K562 (cell line): ENCODE results near the gene ZNF267. TPM values are rescaled to one million over a fixed set of nuclear protein-coding genes. Genes with fewer than 3 reads are reported as not detected.

Experiments
- ATAC-seq: fragments of 200-7000 bp; cut with Tn5 transposase; 3 replicates; pipeline ENCODE4 v1.9.1; 2020; ENCODE audit warnings: moderate library complexity
- BruUV-seq: library from RNA; stranded (reverse); fragments of 400-500 nt; replicated peaks from 2 replicates; lab custom pipeline; 2021; lab: Mats Ljungman, UMichigan
- CTCF ChIA-PET: fragments of 300-600 bp; formaldehyde crosslinking; extraction: SDS; loops from one replicate; lab custom pipeline; 2021; ENCODE audit warnings: low intra/inter-chr PET ratio; lab: Yijun Ruan, JAX
- POLR2A ChIA-PET: fragments of 300-600, 350-650 bp; sonication (Branson Sonifier 250); formaldehyde crosslinking; extraction: SDS; loops from one replicate; lab custom pipeline; 2021; ENCODE audit warnings: antibody characterized with exemption, inconsistent platforms; lab: Yijun Ruan, JAX
- DNase-seq, 4 experiments: peaks; one replicate each; pipeline versions ENCODE4 v3.0.0 to v3.0.0-alpha.2; 2011 to 2018; ENCODE audit warnings: low spot score in 3 of 4, mixed read lengths in 3 of 4; ENCODE audit errors: extremely low read depth in 1 of 4
- FAIRE-seq: peaks from 2 replicates; lab custom pipeline; 2011; peaks lifted over from hg19 to GRCh38; lab: Jason Lieb, UNC
- H2AFZ ChIP-seq: 2 replicates; pipeline ENCODE4 v1.6.0; 2011; ENCODE audit warnings: low read depth, low read length, control low read depth, inconsistent platforms
- H3K27ac ChIP-seq: fragments of 200-600 bp; 3 replicates; pipeline ENCODE4 v1.8.0; 2011; ENCODE audit warnings: low read depth, mild to moderate bottlenecking, control low read depth, inconsistent platforms, low read length, moderate library complexity, mixed read lengths; ENCODE audit errors: extremely low read depth
- H3K27me3 ChIP-seq, 2 experiments: fragments of 300-600 bp in 1 of 2; 2 replicates in 1 of 2; 3 replicates in 1 of 2; pipeline versions ENCODE4 v1.6.0 to v1.8.0; 2011; ENCODE audit warnings: inconsistent platforms in 2 of 2, low read length in 2 of 2, mild to moderate bottlenecking in 1 of 2, mixed read lengths in 1 of 2, moderate library complexity in 1 of 2; ENCODE audit not compliant: control insufficient read depth in 2 of 2, insufficient read depth in 2 of 2
- H3K36me3 ChIP-seq: fragments of 300-600 bp; 3 replicates; pipeline ENCODE4 v1.8.0; 2011; ENCODE audit warnings: mild to moderate bottlenecking, low read length, inconsistent platforms; ENCODE audit not compliant: control insufficient read depth, insufficient read depth
- H3K4me1 ChIP-seq, 2 experiments: fragments of 200-600 bp in 1 of 2; replicated peaks in 1 of 2; 2 replicates in 1 of 2; 3 replicates in 1 of 2; pipeline versions ENCODE4 v1.5.1 to v1.8.0; 2011; ENCODE audit warnings: inconsistent platforms in 2 of 2, low read length in 2 of 2, mild to moderate bottlenecking in 1 of 2, mixed read lengths in 1 of 2, moderate library complexity in 1 of 2; ENCODE audit not compliant: control insufficient read depth in 2 of 2, insufficient read depth in 2 of 2
- H3K4me2 ChIP-seq: 2 replicates; pipeline ENCODE4 v1.6.1; 2011; ENCODE audit warnings: low read length, control low read depth, inconsistent platforms, mixed read lengths; ENCODE audit not compliant: insufficient read depth
- H3K4me3 ChIP-seq: fragments of 200-600 bp; sonication (generic), shearing (Covaris generic); 2 replicates; pipeline ENCODE4 v1.5.1; 2016; ENCODE audit warnings: control low read depth, inconsistent platforms
- H3K79me2 ChIP-seq: fragments of 200-600 bp; 3 replicates; pipeline ENCODE4 v1.8.0; 2011; ENCODE audit warnings: low read length, inconsistent platforms; ENCODE audit not compliant: control insufficient read depth, insufficient read depth
- H3K9ac ChIP-seq, 2 experiments: 2 replicates each; pipeline versions ENCODE4 v1.6.0 to v1.6.1; 2011; ENCODE audit warnings: low read depth in 2 of 2, low read length in 2 of 2, control low read depth in 1 of 2, inconsistent platforms in 1 of 2, mild to moderate bottlenecking in 1 of 2, mixed read lengths in 1 of 2; ENCODE audit not compliant: insufficient read depth in 1 of 2
- H3K9me1 ChIP-seq: one replicate; pipeline ENCODE4 v1.6.0; 2011; ENCODE audit warnings: inconsistent platforms, mild to moderate bottlenecking, low read length, moderate library complexity; ENCODE audit not compliant: control insufficient read depth, insufficient read depth
- H3K9me3 ChIP-seq: replicated peaks from 2 replicates; pipeline ENCODE4 v1.5.1; 2011; ENCODE audit warnings: low read depth, low read length, inconsistent platforms; ENCODE audit not compliant: control insufficient read depth, insufficient read depth
- H4K20me1 ChIP-seq: replicated peaks from 2 replicates; pipeline ENCODE4 v1.6.1; 2011; ENCODE audit warnings: low read length, inconsistent platforms, mixed read lengths; ENCODE audit not compliant: control insufficient read depth, insufficient read depth
- C11orf30 ChIP-seq: fragments of 450-650 bp; IDR thresholded peaks from 2 replicates; pipeline ENCODE4 v1.6.1; 2016; ENCODE audit warnings: low read depth, mild to moderate bottlenecking
- ELF1 ChIP-seq: fragments of 200-800 bp; sonication (Bioruptor generic); IDR thresholded peaks from 2 replicates; pipeline ENCODE4 v1.6.1; 2016; ENCODE audit warnings: missing genetic modification characterization, missing compliant biosample characterization
- GATAD2B ChIP-seq: fragments of 450-650 bp; IDR thresholded peaks from 2 replicates; pipeline ENCODE4 v1.6.1; 2017; ENCODE audit warnings: mild to moderate bottlenecking, borderline replicate concordance
- HDAC6 ChIP-seq: IDR thresholded peaks from 2 replicates; pipeline ENCODE4 v1.6.1; 2012; ENCODE audit warnings: low read depth, mild to moderate bottlenecking, control low read depth, inconsistent platforms, low read length, moderate library complexity
- HOMEZ ChIP-seq: fragments of 250-450 bp; sonication (Bioruptor Pico); IDR thresholded peaks from 2 replicates; pipeline ENCODE4 v1.4.0; 2020; ENCODE audit warnings: mild to moderate bottlenecking, moderate library complexity
- RB1 ChIP-seq: fragments of 450-650 bp; IDR thresholded peaks from 2 replicates; pipeline ENCODE4 v1.6.1; 2017; ENCODE audit warnings: low read depth, mild to moderate bottlenecking
- RFX7 ChIP-seq: fragments of 250-450 bp; sonication (Bioruptor Pico); IDR thresholded peaks from 2 replicates; pipeline ENCODE4 v1.5.1; 2021; ENCODE audit warnings: mild to moderate bottlenecking
- SPI1 ChIP-seq: IDR thresholded peaks from 2 replicates; pipeline ENCODE4 v1.6.1; 2011; ENCODE audit warnings: low read depth, low read length, control low read depth, borderline replicate concordance
- TAF1 ChIP-seq: IDR thresholded peaks from 2 replicates; pipeline ENCODE4 v1.6.1; 2011; ENCODE audit warnings: mild to moderate bottlenecking, low read length, moderate library complexity; ENCODE audit not compliant: insufficient read depth, control insufficient read depth, severe bottlenecking; ENCODE audit errors: extremely low read depth
- XRCC3 ChIP-seq: fragments of 450-650 bp; IDR thresholded peaks from 2 replicates; pipeline ENCODE4 v1.6.1; 2017; ENCODE audit warnings: mild to moderate bottlenecking, moderate library complexity
- ZNF184 ChIP-seq: sonication (generic); formaldehyde crosslinking; IDR thresholded peaks from 2 replicates; pipeline ENCODE4 v1.5.0; 2020; ENCODE audit warnings: missing genetic modification reagents
- WGBS: fragments of 100-300 bp; shearing (Covaris generic); methylation state at CpG from one replicate; pipeline ENCODE4 v1.1.6; 2016; ENCODE audit warnings: low coverage, mixed read lengths; ENCODE audit not compliant: insufficient coverage; ENCODE audit errors: missing lambda C conversion rate; 5-methylcytosine and 5-hydroxymethylcytosine counted together
- in situ Hi-C: fragments of 300-500 bp; cut with MboI; formaldehyde crosslinking; loops from 4 replicates; pipeline ENCODE4 v1.15.0; 2018; ENCODE audit warnings: inconsistent platforms, mixed read lengths
- intact Hi-C: fragments of 100-400 bp; cut with micrococcal nuclease; formaldehyde crosslinking; loops from 2 replicates; pipeline ENCODE4 v1.14.2; 2022
- polyA plus RNA-seq, 8 experiments: library from polyadenylated mRNA; depleted of rRNA in 4 of 8; stranded (reverse) in 5 of 8; unstranded in 3 of 8; fragments of >200 nt; fragmentation: Nextera tagmentation in 2 of 8; fragmentation: Illumina TruSeq in 1 of 8; extraction: Ambion mirVana in 2 of 8; extraction: Trizol in 1 of 8; gene quantifications; 2 replicates each; pipeline versions ENCODE4 v1.2.1 to v1.2.3, GENCODE V29; 2011 to 2014; ENCODE audit warnings: inconsistent platforms in 1 of 8, missing spikeins in 1 of 8
- total RNA-seq, 7 experiments: library from RNA; depleted of rRNA in 6 of 7; stranded (reverse); fragments of >200 nt in 6 of 7; fragmentation: Illumina TruSeq in 2 of 7; extraction: Trizol in 2 of 7; gene quantifications; 2 replicates each; pipeline versions ENCODE4 v1.2.1 to v1.2.3, GENCODE V29; 2011 to 2021; ENCODE audit warnings: low replicate concordance in 1 of 7
- TF ChIP-seq, protein P1 (sequence below): fragments of 250-450 bp; sonication (Bioruptor Pico); IDR thresholded peaks from 2 replicates; pipeline ENCODE4 v1.8.0; 2021; ENCODE audit warnings: moderate library complexity, mild to moderate bottlenecking, inconsistent platforms
- TF ChIP-seq, protein P2 (sequence below), 2 experiments: fragments of 450-650 bp; conservative IDR thresholded peaks; 2 replicates each; pipeline ENCODE4 v1.6.1; 2017; ENCODE audit warnings: mild to moderate bottlenecking in 2 of 2, moderate library complexity in 2 of 2
- TF ChIP-seq, protein P3 (sequence below): sonication (generic); formaldehyde crosslinking; IDR thresholded peaks from 2 replicates; pipeline ENCODE4 v1.8.1; 2023; ENCODE audit warnings: missing genetic modification reagents, mild to moderate bottlenecking, borderline replicate concordance

Gene ZNF267
- total and polyA plus RNA-seq, 9 of the 15 experiments (the other 6 are each of a cell fraction or from before 2014, with no cell fraction given) = 14.6 to 38.8 (median 21.5) TPM

DNA sequence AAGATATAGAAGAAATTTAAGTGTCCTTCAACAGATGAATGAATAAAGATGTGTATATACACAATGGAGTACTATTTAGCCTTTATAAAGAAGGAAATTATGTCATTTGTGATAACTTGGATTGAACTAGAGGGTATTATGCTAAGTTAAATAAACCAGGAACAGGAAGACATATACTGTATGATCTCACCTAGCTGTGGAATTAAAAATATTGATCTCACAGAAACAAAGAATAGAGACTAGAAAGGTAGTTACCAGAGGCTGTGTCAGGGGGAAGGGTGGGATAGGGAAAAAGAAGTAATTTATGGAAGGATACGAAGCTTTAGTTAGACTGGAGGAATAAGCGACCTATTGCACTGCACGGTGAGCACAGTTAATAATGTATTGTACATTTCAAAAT lies 5.4 kb upstream of the ZNF267 start:
- Histone ChIP-seq H3K4me2 (no peak overlapping the region), H3K4me3 (no peak overlapping the region), H3K9me1 (no peaks in the 10 kb centered on the region), H3K27ac (no peak overlapping the region), H3K4me1 (no peaks in the 10 kb centered on the region; a peak in 3 of 5 replicates), H3K9me3 (0 out of 2 replicates have a peak, but pooled peaks cover under 1% of the 10 kb centered on the region), H3K27me3 (peaks cover 0 to 4% of the 10 kb centered on the region in 2 experiments; a peak in 1 of 5 replicates), H3K36me3 (no peaks in the 10 kb centered on the region), H2AFZ (no peak overlapping the region), H3K79me2 (no peaks in the 10 kb centered on the region), H4K20me1 (no peaks in the 10 kb centered on the region), H3K9ac (no peak overlapping the region)
- intact Hi-C loops (loop anchor here (5.0 to 10.0 kb wide), 4 partner anchors 156 to 663 kb away; partner anchors contain the start of genes ARMC5 and PYCARD), in situ Hi-C loops (loop anchor here (25.0 kb wide), 1 partner anchor 906 kb away; the partner anchor contains the start of gene SETD1A)
- WGBS = 17% methylated on average over 3 of the region's 3 CpGs
- TF ChIP-seq C11orf30 = no peak
- TF ChIP-seq, protein P1, sequence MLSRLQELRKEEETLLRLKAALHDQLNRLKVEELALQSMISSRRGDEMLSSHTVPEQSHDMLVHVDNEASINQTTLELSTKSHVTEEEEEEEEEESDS (CRISPR knock-in tag) = no peak
- no peak for TF ChIP-seq ZNF184 (CRISPR knock-in tag)
- TF ChIP-seq, protein P2, sequence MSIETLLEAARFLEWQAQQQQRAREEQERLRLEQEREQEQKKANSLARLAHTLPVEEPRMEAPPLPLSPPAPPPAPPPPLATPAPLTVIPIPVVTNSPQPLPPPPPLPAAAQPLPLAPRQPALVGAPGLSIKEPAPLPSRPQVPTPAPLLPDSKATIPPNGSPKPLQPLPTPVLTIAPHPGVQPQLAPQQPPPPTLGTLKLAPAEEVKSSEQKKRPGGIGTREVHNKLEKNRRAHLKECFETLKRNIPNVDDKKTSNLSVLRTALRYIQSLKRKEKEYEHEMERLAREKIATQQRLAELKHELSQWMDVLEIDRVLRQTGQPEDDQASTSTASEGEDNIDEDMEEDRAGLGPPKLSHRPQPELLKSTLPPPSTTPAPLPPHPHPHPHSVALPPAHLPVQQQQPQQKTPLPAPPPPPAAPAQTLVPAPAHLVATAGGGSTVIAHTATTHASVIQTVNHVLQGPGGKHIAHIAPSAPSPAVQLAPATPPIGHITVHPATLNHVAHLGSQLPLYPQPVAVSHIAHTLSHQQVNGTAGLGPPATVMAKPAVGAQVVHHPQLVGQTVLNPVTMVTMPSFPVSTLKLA (conservative IDR thresholded peaks at IDR 0.05) = 0 out of 4 replicates have a peak, but pooled peaks of 1 of the 2 experiments have one; percentile 22
- TF ChIP-seq RFX7 (CRISPR knock-in tag) = no peak
- TF ChIP-seq, protein P3, sequence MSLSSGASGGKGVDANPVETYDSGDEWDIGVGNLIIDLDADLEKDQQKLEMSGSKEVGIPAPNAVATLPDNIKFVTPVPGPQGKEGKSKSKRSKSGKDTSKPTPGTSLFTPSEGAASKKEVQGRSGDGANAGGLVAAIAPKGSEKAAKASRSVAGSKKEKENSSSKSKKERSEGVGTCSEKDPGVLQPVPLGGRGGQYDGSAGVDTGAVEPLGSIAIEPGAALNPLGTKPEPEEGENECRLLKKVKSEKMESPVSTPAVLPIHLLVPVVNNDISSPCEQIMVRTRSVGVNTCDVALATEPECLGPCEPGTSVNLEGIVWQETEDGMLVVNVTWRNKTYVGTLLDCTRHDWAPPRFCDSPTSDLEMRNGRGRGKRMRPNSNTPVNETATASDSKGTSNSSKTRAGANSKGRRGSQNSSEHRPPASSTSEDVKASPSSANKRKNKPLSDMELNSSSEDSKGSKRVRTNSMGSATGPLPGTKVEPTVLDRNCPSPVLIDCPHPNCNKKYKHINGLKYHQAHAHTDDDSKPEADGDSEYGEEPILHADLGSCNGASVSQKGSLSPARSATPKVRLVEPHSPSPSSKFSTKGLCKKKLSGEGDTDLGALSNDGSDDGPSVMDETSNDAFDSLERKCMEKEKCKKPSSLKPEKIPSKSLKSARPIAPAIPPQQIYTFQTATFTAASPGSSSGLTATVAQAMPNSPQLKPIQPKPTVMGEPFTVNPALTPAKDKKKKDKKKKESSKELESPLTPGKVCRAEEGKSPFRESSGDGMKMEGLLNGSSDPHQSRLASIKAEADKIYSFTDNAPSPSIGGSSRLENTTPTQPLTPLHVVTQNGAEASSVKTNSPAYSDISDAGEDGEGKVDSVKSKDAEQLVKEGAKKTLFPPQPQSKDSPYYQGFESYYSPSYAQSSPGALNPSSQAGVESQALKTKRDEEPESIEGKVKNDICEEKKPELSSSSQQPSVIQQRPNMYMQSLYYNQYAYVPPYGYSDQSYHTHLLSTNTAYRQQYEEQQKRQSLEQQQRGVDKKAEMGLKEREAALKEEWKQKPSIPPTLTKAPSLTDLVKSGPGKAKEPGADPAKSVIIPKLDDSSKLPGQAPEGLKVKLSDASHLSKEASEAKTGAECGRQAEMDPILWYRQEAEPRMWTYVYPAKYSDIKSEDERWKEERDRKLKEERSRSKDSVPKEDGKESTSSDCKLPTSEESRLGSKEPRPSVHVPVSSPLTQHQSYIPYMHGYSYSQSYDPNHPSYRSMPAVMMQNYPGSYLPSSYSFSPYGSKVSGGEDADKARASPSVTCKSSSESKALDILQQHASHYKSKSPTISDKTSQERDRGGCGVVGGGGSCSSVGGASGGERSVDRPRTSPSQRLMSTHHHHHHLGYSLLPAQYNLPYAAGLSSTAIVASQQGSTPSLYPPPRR (CRISPR knock-in tag) = no peak
- TF ChIP-seq HDAC6 = no peak
- TF ChIP-seq GATAD2B = no peak
- no peak for TF ChIP-seq SPI1
- TF ChIP-seq RB1 = no peak
- TF ChIP-seq ELF1 (tag) = 0 out of 2 replicates have a peak, but pooled peaks have one; percentile 19
- no peak for TF ChIP-seq XRCC3
- TF ChIP-seq TAF1 = no peak
- no peak for TF ChIP-seq HOMEZ (CRISPR knock-in tag)
- FAIRE-seq = no peak
- CTCF ChIA-PET = interaction anchor here (0.8 to 1.9 kb wide), 2 partner anchors 8 to 883 kb away, joined by 3 to 7 read pairs; partner anchors contain the start of gene HSD3B7
- no peak for DNase-seq
- BruUV-seq = no TSS peak
- POLR2A ChIA-PET = interaction anchor here (0.6 kb wide), 1 partner anchor 137 kb away, joined by 3 read pairs; no protein-coding TSS in a partner anchor
- ATAC-seq = no peak
